HTR-8/SVneo (cell line): ENCODE results near the gene SFSWAP.

Experiments used
- DNase-seq: peaks from one replicate; pipeline ENCODE4 v3.0.0; 2011; ENCODE audit warnings: low spot score, mixed read lengths; ENCODE audit not compliant: insufficient read length
- FAIRE-seq: peaks from 2 replicates; lab custom pipeline; 2011; peaks lifted over from hg19 to GRCh38; lab: Jason Lieb, UNC

The SFSWAP gene

GRCh38 chr12:131828671-131829355 is 117.9 kb downstream of the SFSWAP start:
- no peak for FAIRE-seq
- no peak for DNase-seq

GRCh38 chr12:131829356-131829747 is 118.5 kb downstream of the SFSWAP start:
- no peak for FAIRE-seq
- DNase-seq: no peak

- FAIRE-seq: no peak
These were observed 119.0 kb downstream of the SFSWAP start for GRCh38 chr12:131829791-131830334.

GRCh38 chr12:131830335-131830913 is 119.5 kb downstream of the SFSWAP start:
- FAIRE-seq (peak; percentile 81), DNase-seq (peak; percentile 64)

More at GRCh38 chr12:131829791-131830334, 119.0 kb downstream of the SFSWAP start:
- no peak for DNase-seq

GRCh38 chr12:131830914-131831571 is 120.2 kb downstream of the SFSWAP start:
- no peak for FAIRE-seq

GRCh38 chr12:131831635-131832041 is 120.7 kb downstream of the SFSWAP start:
- no peak for DNase-seq
- FAIRE-seq: no peak

More at GRCh38 chr12:131830914-131831571, 120.2 kb downstream of the SFSWAP start:
- DNase-seq: no peak

- no peak for DNase-seq
- FAIRE-seq: peak; percentile 4
These were observed 121.7 kb downstream of the SFSWAP start for GRCh38 chr12:131832321-131833231.

GRCh38 chr12:131833288-131833895 is 122.5 kb downstream of the SFSWAP start:
- no peak for DNase-seq
- no peak for FAIRE-seq

GRCh38 chr12:131833896-131834641 is 123.2 kb downstream of the SFSWAP start:
- DNase-seq (no peak), FAIRE-seq (no peak)

- FAIRE-seq: no peak
- DNase-seq: no peak
These were observed 124.1 kb downstream of the SFSWAP start for GRCh38 chr12:131834798-131835615.

- FAIRE-seq: no peak
- DNase-seq: no peak
These were observed 124.8 kb downstream of the SFSWAP start for GRCh38 chr12:131835616-131836171.

- FAIRE-seq: no peak
- peak; percentile 46 for DNase-seq
These were observed 125.3 kb downstream of the SFSWAP start for GRCh38 chr12:131836193-131836592.

- FAIRE-seq: no peak
These were observed 126.0 kb downstream of the SFSWAP start for GRCh38 chr12:131836714-131837397.

GRCh38 chr12:131840643-131841416 is 129.9 kb downstream of the SFSWAP start:
- no peak for DNase-seq
- no peak for FAIRE-seq

More at GRCh38 chr12:131836714-131837397, 126.0 kb downstream of the SFSWAP start:
- no peak for DNase-seq

GRCh38 chr12:131841547-131841946 is 130.7 kb downstream of the SFSWAP start:
- no peak for FAIRE-seq

GRCh38 chr12:131842169-131842568 is 131.3 kb downstream of the SFSWAP start:
- no peak for DNase-seq
- no peak for FAIRE-seq

More at GRCh38 chr12:131841547-131841946, 130.7 kb downstream of the SFSWAP start:
- DNase-seq: no peak
